Raji (cell line): ENCODE measurements around the gene PAQR7.

Experiments used
- POLR2A ChIP-seq: IDR thresholded peaks from 2 replicates; pipeline ENCODE4 v1.6.1; 2011; ENCODE audit warnings: low read depth, low read length, control low read depth; ENCODE audit not compliant: insufficient read depth

Gene PAQR7

GRCh38 chr1:25871086-25871703 lies 4.3 kb downstream of the PAQR7 start:
- no peak for TF ChIP-seq POLR2A

- no peak for TF ChIP-seq POLR2A
These were observed 4.9 kb downstream of the PAQR7 start for GRCh38 chr1:25870614-25871013.

GRCh38 chr1:25869909-25870606 lies 5.5 kb downstream of the PAQR7 start:
- no peak for TF ChIP-seq POLR2A

GRCh38 chr1:25867210-25867991 lies 8.1 kb downstream of the PAQR7 start:
- no peak for TF ChIP-seq POLR2A

GRCh38 chr1:25866288-25866687 lies 9.2 kb downstream of the PAQR7 start:
- TF ChIP-seq POLR2A: no peak

- TF ChIP-seq POLR2A: no peak
These were observed 11.1 kb downstream of the PAQR7 start for GRCh38 chr1:25864434-25864833.

- TF ChIP-seq POLR2A: no peak
These were observed 11.8 kb downstream of the PAQR7 start for GRCh38 chr1:25863486-25864262.

GRCh38 chr1:25862785-25863485 lies 12.6 kb downstream of the PAQR7 start:
- TF ChIP-seq POLR2A: no peak

- TF ChIP-seq POLR2A: no peak
These were observed 13.9 kb downstream of the PAQR7 start for GRCh38 chr1:25861316-25862286.

GRCh38 chr1:25858906-25859789 lies 16.4 kb downstream of the PAQR7 start, which contains the start of gene AUNIP:
TSS of gene AUNIP (minus strand) at chr1:25859457. CDS start at chr1:25859357, 100 bp downstream.
- TF ChIP-seq POLR2A: peak; percentile 96

- TF ChIP-seq POLR2A: no peak
These were observed 17.0 kb downstream of the PAQR7 start for GRCh38 chr1:25858494-25858893.

- no peak for TF ChIP-seq POLR2A
These were observed 18.7 kb downstream of the PAQR7 start for GRCh38 chr1:25856856-25857255.
